DND-41 (cell line): ENCODE data around the gene NUDCD3.

Experiments used
- ATAC-seq: fragments of 200-7000 bp; cut with Tn5 transposase; 3 replicates; pipeline ENCODE4 v1.9.1; 2021; ENCODE audit warnings: low read depth; ENCODE audit not compliant: insufficient read depth
- DNase-seq: peaks from one replicate; pipeline ENCODE4 v3.0.0-alpha.2; 2020
- H2AFZ ChIP-seq: 2 replicates; pipeline ENCODE4 v1.6.0; 2012; ENCODE audit warnings: low read depth, low read length
- H3K27ac ChIP-seq: 2 replicates; pipeline ENCODE4 v1.5.1; 2012; ENCODE audit warnings: low read length, inconsistent platforms
- H3K27me3 ChIP-seq: fragments of 200-600 bp; sonication (generic); 2 replicates; pipeline ENCODE4 v1.6.0; 2012; ENCODE audit warnings: low read length, mild to moderate bottlenecking, inconsistent platforms; ENCODE audit not compliant: insufficient read depth, poor library complexity
- H3K36me3 ChIP-seq: 2 replicates; pipeline ENCODE4 v1.5.1; 2012; ENCODE audit warnings: low read length, inconsistent platforms; ENCODE audit not compliant: insufficient read depth
- H3K4me1 ChIP-seq: 2 replicates; pipeline ENCODE4 v1.5.1; 2012; ENCODE audit warnings: mild to moderate bottlenecking, low read length; ENCODE audit not compliant: insufficient read depth
- H3K4me2 ChIP-seq: 2 replicates; pipeline ENCODE4 v1.6.0; 2012; ENCODE audit warnings: mild to moderate bottlenecking, moderate library complexity, low read length, inconsistent platforms; ENCODE audit not compliant: insufficient read depth
- H3K4me3 ChIP-seq, 2 experiments: fragments of 200-600 bp in 1 of 2; shearing (Covaris generic) in 1 of 2; 2 replicates each; pipeline ENCODE4 v1.5.1; 2012 to 2016; ENCODE audit warnings: inconsistent platforms in 2 of 2, low read length in 2 of 2, mild to moderate bottlenecking in 2 of 2, low read depth in 1 of 2, moderate library complexity in 1 of 2
- H3K79me2 ChIP-seq: 2 replicates; pipeline ENCODE4 v1.6.0; 2012; ENCODE audit warnings: low read length, inconsistent platforms; ENCODE audit not compliant: insufficient read depth
- H3K9ac ChIP-seq: 2 replicates; pipeline ENCODE4 v1.6.0; 2012; ENCODE audit warnings: low read depth, mild to moderate bottlenecking, inconsistent platforms, low read length, moderate library complexity
- H3K9me3 ChIP-seq: 2 replicates; pipeline ENCODE4 v1.5.1; 2012; ENCODE audit warnings: low read length, moderate library complexity, mild to moderate bottlenecking, inconsistent platforms; ENCODE audit not compliant: insufficient read depth, severe bottlenecking
- H4K20me1 ChIP-seq: 2 replicates; pipeline ENCODE4 v1.6.0; 2012; ENCODE audit warnings: low read length; ENCODE audit not compliant: insufficient read depth
- EZH2 ChIP-seq: IDR thresholded peaks from 3 replicates; pipeline ENCODE4 v1.6.1; 2012; ENCODE audit warnings: borderline replicate concordance, low read depth, mild to moderate bottlenecking, moderate library complexity, low read length, inconsistent platforms; ENCODE audit not compliant: severe bottlenecking
- TF ChIP-seq, protein P1 (sequence below): IDR thresholded peaks from 2 replicates; pipeline ENCODE4 v1.5.1; 2012; ENCODE audit warnings: borderline replicate concordance, low read length, moderate library complexity, mild to moderate bottlenecking; ENCODE audit not compliant: poor library complexity, severe bottlenecking; ENCODE audit errors: extremely low read depth

NUDCD3 gene

DNA sequence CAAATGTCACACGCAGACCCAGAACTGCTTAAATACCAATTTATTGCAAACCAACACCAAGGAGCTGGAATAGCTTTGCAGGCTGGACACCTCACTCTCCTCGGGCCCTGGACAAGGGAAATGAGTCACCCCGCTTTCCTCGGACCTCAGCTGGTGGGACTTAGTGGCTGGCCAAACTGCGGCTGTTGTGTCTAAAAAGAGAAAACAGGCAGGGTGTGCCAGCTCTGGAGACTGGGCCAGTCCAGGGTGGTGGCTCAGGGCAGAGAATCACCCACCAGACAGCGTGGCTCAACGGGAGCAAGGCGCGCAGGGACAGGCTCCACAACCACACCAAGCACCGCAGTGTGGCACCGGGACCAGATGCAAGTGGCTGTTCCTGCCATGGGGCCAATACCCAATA is 106.9 kb downstream of the NUDCD3 start:
- H3K4me3 ChIP-seq, result no peak overlapping the region
- H3K27me3 ChIP-seq, result no peaks in the 10 kb centered on the region
- no peaks in the 10 kb centered on the region for H3K79me2 ChIP-seq
- TF ChIP-seq, protein P1, sequence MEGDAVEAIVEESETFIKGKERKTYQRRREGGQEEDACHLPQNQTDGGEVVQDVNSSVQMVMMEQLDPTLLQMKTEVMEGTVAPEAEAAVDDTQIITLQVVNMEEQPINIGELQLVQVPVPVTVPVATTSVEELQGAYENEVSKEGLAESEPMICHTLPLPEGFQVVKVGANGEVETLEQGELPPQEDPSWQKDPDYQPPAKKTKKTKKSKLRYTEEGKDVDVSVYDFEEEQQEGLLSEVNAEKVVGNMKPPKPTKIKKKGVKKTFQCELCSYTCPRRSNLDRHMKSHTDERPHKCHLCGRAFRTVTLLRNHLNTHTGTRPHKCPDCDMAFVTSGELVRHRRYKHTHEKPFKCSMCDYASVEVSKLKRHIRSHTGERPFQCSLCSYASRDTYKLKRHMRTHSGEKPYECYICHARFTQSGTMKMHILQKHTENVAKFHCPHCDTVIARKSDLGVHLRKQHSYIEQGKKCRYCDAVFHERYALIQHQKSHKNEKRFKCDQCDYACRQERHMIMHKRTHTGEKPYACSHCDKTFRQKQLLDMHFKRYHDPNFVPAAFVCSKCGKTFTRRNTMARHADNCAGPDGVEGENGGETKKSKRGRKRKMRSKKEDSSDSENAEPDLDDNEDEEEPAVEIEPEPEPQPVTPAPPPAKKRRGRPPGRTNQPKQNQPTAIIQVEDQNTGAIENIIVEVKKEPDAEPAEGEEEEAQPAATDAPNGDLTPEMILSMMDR, result no peak
- TF ChIP-seq EZH2, result no peak
- H3K27ac ChIP-seq, result no peak overlapping the region
- peaks cover 44% of the 10 kb centered on the region for H3K36me3 ChIP-seq
- no peak overlapping the region for H3K9ac ChIP-seq
- no peak overlapping the region for H2AFZ ChIP-seq
- DNase-seq (no peak), ATAC-seq (no peak)
- no peak overlapping the region for H3K4me2 ChIP-seq
- H3K9me3 ChIP-seq, result no peaks in the 10 kb centered on the region
- no peaks in the 10 kb centered on the region for H3K4me1 ChIP-seq
- H4K20me1 ChIP-seq, result peaks cover 18% of the 10 kb centered on the region; the same call in 1 of the 2 replicates

DNA sequence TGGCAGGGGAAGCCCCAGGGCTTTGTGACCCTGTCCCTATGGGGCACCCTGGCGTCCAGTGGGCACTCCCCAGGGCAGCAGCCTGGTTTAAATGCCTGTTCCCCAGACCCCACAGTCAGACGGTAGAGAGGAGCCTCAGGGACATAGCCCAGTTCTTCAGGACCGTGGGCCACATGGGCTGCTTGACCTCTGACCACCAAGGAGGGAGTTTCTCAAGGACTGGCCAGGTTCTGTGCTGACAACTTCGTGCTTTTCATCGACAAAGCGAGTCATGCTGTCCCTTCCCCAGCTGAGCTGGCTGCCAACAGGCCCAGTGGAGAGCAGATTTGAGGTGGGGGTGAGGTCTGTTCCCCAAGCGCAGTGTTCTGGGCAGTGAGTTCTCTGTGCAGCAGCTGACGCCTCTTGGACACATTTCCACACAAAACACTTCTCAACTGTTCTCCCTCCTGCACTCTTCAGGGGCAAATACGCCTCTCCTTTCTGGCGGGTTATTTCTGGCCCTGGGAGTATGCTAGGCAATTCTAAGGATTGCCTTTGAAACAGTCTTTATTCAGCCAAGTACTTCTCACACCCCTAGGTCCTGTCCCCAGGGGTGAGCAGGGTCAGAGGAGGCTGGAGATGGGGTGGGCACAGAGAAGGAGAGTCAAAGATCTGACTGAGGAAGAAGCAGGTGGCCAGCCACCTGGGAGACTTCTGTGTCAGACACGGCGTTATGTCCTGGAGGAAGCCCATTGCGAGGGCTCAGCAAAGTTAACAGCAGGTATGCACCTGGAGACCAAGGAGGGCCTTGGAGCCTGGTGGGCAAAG is 107.8 kb downstream of the NUDCD3 start:
- Histone ChIP-seq H3K9ac (no peak overlapping the region), H4K20me1 (peaks cover 18% of the 10 kb centered on the region; the same call in 1 of the 2 replicates), H3K4me3 (no peak overlapping the region), H2AFZ (no peak overlapping the region), H3K27ac (no peak overlapping the region), H3K9me3 (no peaks in the 10 kb centered on the region), H3K4me2 (no peak overlapping the region), H3K79me2 (no peaks in the 10 kb centered on the region), H3K4me1 (no peaks in the 10 kb centered on the region), H3K36me3 (peaks cover 38% of the 10 kb centered on the region), H3K27me3 (no peaks in the 10 kb centered on the region)
- no peak for ATAC-seq
- TF ChIP-seq EZH2, result no peak
- DNase-seq, result no peak

DNA sequence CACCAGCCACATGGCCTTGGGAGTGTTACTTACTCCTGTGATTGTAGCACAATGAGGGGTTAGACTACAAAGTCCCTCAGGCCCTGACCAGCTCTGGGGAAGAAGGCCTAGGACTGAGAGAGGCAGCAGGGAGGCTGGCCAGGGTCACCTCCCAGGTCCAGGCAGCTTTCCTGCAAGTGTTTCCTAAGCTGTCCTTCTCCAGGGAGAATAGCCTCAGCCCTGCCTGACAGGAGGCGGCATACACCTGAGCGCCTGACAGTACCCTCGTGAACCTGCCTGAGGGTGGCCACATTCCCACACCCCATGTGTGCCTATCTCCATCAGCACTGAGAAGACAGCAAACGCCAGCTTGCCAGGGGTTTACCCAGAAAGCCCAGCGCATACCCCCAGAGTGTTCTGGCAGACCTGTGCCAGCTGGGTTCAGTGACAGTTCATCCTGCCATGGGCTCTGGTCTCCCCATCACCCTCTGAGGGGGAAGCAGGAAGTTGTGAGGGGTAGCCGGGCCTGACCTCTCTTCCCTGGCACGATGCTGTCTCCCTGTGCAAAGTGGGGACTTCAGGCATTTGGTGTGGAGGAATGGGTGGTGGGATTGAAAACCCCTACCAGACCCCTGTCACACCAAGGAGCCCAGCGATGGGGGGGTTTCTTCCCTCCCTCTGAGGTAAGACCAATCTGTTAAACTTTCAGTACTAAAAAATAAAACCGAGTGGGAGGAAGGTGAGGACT is 108.8 kb downstream of the NUDCD3 start:
- H3K4me3 ChIP-seq, result no peak overlapping the region
- H3K9ac ChIP-seq, result no peak overlapping the region
- peaks cover 30% of the 10 kb centered on the region for H3K36me3 ChIP-seq
- no peak overlapping the region for H3K4me2 ChIP-seq
- H3K9me3 ChIP-seq, result no peaks in the 10 kb centered on the region
- H3K4me1 ChIP-seq, result no peaks in the 10 kb centered on the region
- peaks cover 21% of the 10 kb centered on the region; the same call in 1 of the 2 replicates for H4K20me1 ChIP-seq
- no peak for DNase-seq
- H3K27me3 ChIP-seq, result no peaks in the 10 kb centered on the region
- H3K27ac ChIP-seq, result no peak overlapping the region
- ATAC-seq, result no peak
- no peaks in the 10 kb centered on the region for H3K79me2 ChIP-seq
- H2AFZ ChIP-seq, result no peak overlapping the region
- TF ChIP-seq, protein P1, result no peak
- no peak for TF ChIP-seq EZH2

DNA sequence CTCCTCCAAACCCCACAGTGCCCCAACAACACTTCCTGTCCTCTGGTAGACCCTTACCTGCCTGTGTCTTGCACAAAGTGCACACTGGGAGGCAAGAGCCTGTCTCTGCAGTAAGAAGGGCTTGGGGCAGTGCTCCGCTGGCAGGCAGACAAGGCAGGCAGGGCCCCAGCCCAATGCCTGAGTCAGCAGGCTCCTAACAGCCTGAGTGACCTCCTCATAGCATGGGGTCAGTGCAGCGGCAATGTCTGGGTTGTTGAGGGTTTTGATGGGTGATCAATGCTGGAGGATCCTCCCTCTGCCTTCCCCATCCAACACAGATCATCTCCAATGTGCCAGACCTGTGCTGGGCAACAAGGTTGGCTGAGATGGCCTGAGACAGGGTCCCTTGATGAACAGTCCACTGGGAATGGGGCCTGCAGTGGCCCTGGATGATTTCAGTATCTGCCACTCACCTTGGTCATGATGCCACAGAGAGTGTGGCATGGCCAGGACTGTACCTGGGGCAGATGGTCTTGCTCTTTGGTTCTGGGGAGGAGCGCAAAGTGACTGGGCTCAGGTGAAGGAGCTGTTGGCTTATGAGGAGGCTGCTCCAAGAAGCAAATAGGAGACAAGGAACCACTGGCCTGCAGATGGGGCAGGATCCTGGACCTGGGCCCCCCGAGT is 109.5 kb downstream of the NUDCD3 start:
- Histone ChIP-seq H3K36me3 (peaks cover 23% of the 10 kb centered on the region), H3K9me3 (no peaks in the 10 kb centered on the region), H4K20me1 (peaks cover 18% of the 10 kb centered on the region; the same call in 1 of the 2 replicates), H3K27me3 (no peaks in the 10 kb centered on the region), H3K4me1 (no peaks in the 10 kb centered on the region), H2AFZ (no peak overlapping the region), H3K4me3 (no peak overlapping the region), H3K79me2 (no peaks in the 10 kb centered on the region), H3K9ac (no peak overlapping the region), H3K27ac (no peak overlapping the region), H3K4me2 (no peak overlapping the region)
- TF ChIP-seq EZH2, result no peak
- TF ChIP-seq, protein P1, result no peak
- no peak for ATAC-seq
- DNase-seq, result no peak
